GM23338 (cell line): ENCODE results near the gene SAMD10. TPM values are rescaled to one million over a fixed set of nuclear protein-coding genes. Genes with fewer than 3 reads are reported as not detected.

Experiments
- ATAC-seq: fragments of 200-7000 bp; cut with Tn5 transposase; 3 replicates; pipeline ENCODE4 v1.9.1; 2020
- DNase-seq: peaks from one replicate; pipeline ENCODE4 v3.0.0-alpha.2; 2015; ENCODE audit warnings: low spot score
- H2AFZ ChIP-seq: fragments of 200-600 bp; sonication (generic); 2 replicates; pipeline ENCODE4 v1.8.0; 2016; ENCODE audit warnings: antibody characterized with exemption, mild to moderate bottlenecking, moderate library complexity
- H3F3A ChIP-seq: fragments of 200-600 bp; sonication (generic); replicated peaks from 2 replicates; pipeline ENCODE4 v1.8.0; 2017; ENCODE audit warnings: antibody characterized with exemption, mixed run types, low read depth
- H3K27ac ChIP-seq: fragments of 200-600 bp; sonication (generic); 2 replicates; pipeline ENCODE4 v1.6.1; 2016; ENCODE audit warnings: low read depth
- H3K27me3 ChIP-seq: fragments of 200-600 bp; sonication (generic); 2 replicates; pipeline ENCODE4 v1.8.0; 2016; ENCODE audit warnings: mild to moderate bottlenecking, mixed run types, moderate library complexity; ENCODE audit not compliant: insufficient read depth
- H3K36me3 ChIP-seq: fragments of 200-600 bp; sonication (generic); 2 replicates; pipeline ENCODE4 v1.8.0; 2016; ENCODE audit warnings: mild to moderate bottlenecking; ENCODE audit not compliant: insufficient read depth
- H3K4me1 ChIP-seq: fragments of 200-600 bp; sonication (generic); 2 replicates; pipeline ENCODE4 v1.8.0; 2016; ENCODE audit warnings: mild to moderate bottlenecking, moderate library complexity; ENCODE audit not compliant: insufficient read depth
- H3K4me2 ChIP-seq: fragments of 200-600 bp; sonication (generic); 2 replicates; pipeline ENCODE4 v1.7.1; 2017; ENCODE audit warnings: mixed run types
- H3K4me3 ChIP-seq: fragments of 200-600 bp; sonication (generic); 2 replicates; pipeline ENCODE4 v1.6.1; 2016; ENCODE audit warnings: mixed run types
- H3K79me2 ChIP-seq: fragments of 200-600 bp; sonication (generic); replicated peaks from 2 replicates; pipeline ENCODE4 v1.8.0; 2017; ENCODE audit warnings: mild to moderate bottlenecking; ENCODE audit not compliant: insufficient read depth
- H3K9me2 ChIP-seq: fragments of 200-600 bp; sonication (generic); 2 replicates; pipeline ENCODE4 v1.8.0; 2017; ENCODE audit not compliant: insufficient read depth
- H4K20me1 ChIP-seq: fragments of 200-600 bp; sonication (generic); replicated peaks from 2 replicates; pipeline ENCODE4 v1.8.0; 2017; ENCODE audit warnings: mild to moderate bottlenecking; ENCODE audit not compliant: insufficient read depth
- H3K27ac Mint-ChIP-seq: 2 replicates; pipeline ENCODE4 v1.8.0; 2020; ENCODE audit warnings: inconsistent platforms, mild to moderate bottlenecking, moderate library complexity, mixed read lengths
- H3K27me3 Mint-ChIP-seq: 3 replicates; pipeline ENCODE4 v1.8.0; 2022; ENCODE audit warnings: low read depth, mild to moderate bottlenecking, moderate library complexity, mixed read lengths, inconsistent platforms; ENCODE audit not compliant: insufficient read depth, poor library complexity
- H3K36me3 Mint-ChIP-seq: 3 replicates; pipeline ENCODE4 v1.8.0; 2021; ENCODE audit warnings: low read depth, mild to moderate bottlenecking, inconsistent platforms, moderate library complexity, mixed read lengths
- H3K4me1 Mint-ChIP-seq: 3 replicates; pipeline ENCODE4 v1.8.0; 2020; ENCODE audit warnings: mild to moderate bottlenecking, inconsistent platforms, mixed read lengths
- H3K4me3 Mint-ChIP-seq: 3 replicates; pipeline ENCODE4 v1.8.0; 2021; ENCODE audit warnings: moderate library complexity, mild to moderate bottlenecking, inconsistent platforms, mixed read lengths
- H3K9me3 Mint-ChIP-seq: 3 replicates; pipeline ENCODE4 v1.8.0; 2020; ENCODE audit warnings: moderate library complexity, mild to moderate bottlenecking, inconsistent platforms, mixed read lengths
- CREB1 ChIP-seq: fragments of 250-450 bp; sonication (Bioruptor Pico); IDR thresholded peaks from 2 replicates; pipeline ENCODE4 v1.5.0; 2020; ENCODE audit warnings: low read depth, mild to moderate bottlenecking, moderate library complexity
- CTCF ChIP-seq, 2 experiments: fragments of 200-600 bp in 1 of 2; sonication (generic) in 1 of 2; conservative IDR thresholded peaks; 2 replicates each; pipeline versions ENCODE4 v1.5.1 to v1.6.1; 2016 to 2017; ENCODE audit warnings: antibody characterized with exemption in 2 of 2, low read depth in 2 of 2, mild to moderate bottlenecking in 2 of 2, moderate library complexity in 1 of 2
- ETS1 ChIP-seq: IDR thresholded peaks from 2 replicates; pipeline ENCODE4 v1.6.1; 2016; ENCODE audit warnings: antibody characterized with exemption
- EZH2 ChIP-seq: fragments of 200-600 bp; sonication (generic); IDR thresholded peaks from one replicate; pipeline ENCODE4 v1.8.0; 2017; ENCODE audit warnings: antibody characterized with exemption, mild to moderate bottlenecking, low read depth; ENCODE audit not compliant: unreplicated experiment
- JUNB ChIP-seq: IDR thresholded peaks from one replicate; pipeline ENCODE4 v1.6.1; 2016; ENCODE audit warnings: antibody characterized with exemption; ENCODE audit not compliant: unreplicated experiment
- REST ChIP-seq: IDR thresholded peaks from one replicate; pipeline ENCODE4 v1.6.1; 2018; ENCODE audit warnings: antibody characterized with exemption; ENCODE audit not compliant: unreplicated experiment
- STAT1 ChIP-seq: IDR thresholded peaks from one replicate; pipeline ENCODE4 v1.6.1; 2016; ENCODE audit warnings: antibody characterized with exemption; ENCODE audit not compliant: unreplicated experiment
- ZNF114 ChIP-seq: fragments of 250-450 bp; sonication (Bioruptor Pico); IDR thresholded peaks from 2 replicates; pipeline ENCODE4 v1.5.0; 2020; ENCODE audit warnings: mild to moderate bottlenecking, moderate library complexity
- ZNF331 ChIP-seq: fragments of 250-450 bp; sonication (Bioruptor Pico); IDR thresholded peaks from 2 replicates; pipeline ENCODE4 v1.5.0; 2020; ENCODE audit warnings: low read depth, mild to moderate bottlenecking, moderate library complexity
- ZNF462 ChIP-seq: fragments of 250-450 bp; sonication (Bioruptor Pico); IDR thresholded peaks from 2 replicates; pipeline ENCODE4 v1.5.0; 2020; ENCODE audit warnings: mild to moderate bottlenecking, moderate library complexity
- polyA plus RNA-seq: library from polyadenylated mRNA; unstranded; fragments of >200 nt; fragmentation: Nextera tagmentation; extraction: Ambion mirVana; gene quantifications from 2 replicates; pipeline ENCODE4 v1.2.1, GENCODE V29; 2016
- total RNA-seq: library from RNA; depleted of rRNA; stranded (reverse); fragments of >200 nt; shearing (Covaris generic); gene quantifications from 2 replicates; pipeline ENCODE4 v1.2.3, GENCODE V29; 2014

SAMD10 gene
- total and polyA plus RNA-seq, 2 experiments from 2014 or later: 2.1 to 7.3 TPM

- no peak for TF ChIP-seq ZNF462
- TF ChIP-seq STAT1: no peak
Measured at GRCh38 chr20:64027981-64028685, 48.7 kb upstream of the SAMD10 start (continued).

- peaks cover 84% of the 10 kb centered on the region for H3K36me3 Mint-ChIP-seq
- H3K9me3 Mint-ChIP-seq: no peaks in the 10 kb centered on the region
- H3K4me3 ChIP-seq: no peak overlapping the region
- H3K27me3 Mint-ChIP-seq: peaks cover 8% of the 10 kb centered on the region
- no peaks in the 10 kb centered on the region for H3K4me1 ChIP-seq
- H3K27ac ChIP-seq: no peak overlapping the region
- no peaks in the 10 kb centered on the region for H4K20me1 ChIP-seq
- no peaks in the 10 kb centered on the region for H3K79me2 ChIP-seq
- H3K27me3 ChIP-seq: no peaks in the 10 kb centered on the region
- peaks cover 5% of the 10 kb centered on the region; the same call in 1 of the 2 replicates for H3K36me3 ChIP-seq
- H2AFZ ChIP-seq: no peak overlapping the region
- DNase-seq (no peak), ATAC-seq (no peak)
- no peak overlapping the region for H3K4me2 ChIP-seq
- no peak overlapping the region for H3K4me3 Mint-ChIP-seq
- 0 out of 2 replicates have a peak, but pooled peaks cover 4% of the 10 kb centered on the region for H3F3A ChIP-seq
- no peak overlapping the region for H3K27ac Mint-ChIP-seq
- H3K9me2 ChIP-seq: no peaks in the 10 kb centered on the region
- no peaks in the 10 kb centered on the region; the same call in 2 of the 3 replicates for H3K4me1 Mint-ChIP-seq
- no peak for TF ChIP-seq ZNF114 (CRISPR knock-in tag)
- TF ChIP-seq ETS1: no peak
- no peak for TF ChIP-seq CREB1 (CRISPR knock-in tag)
- no peak for TF ChIP-seq CTCF (conservative IDR thresholded peaks at IDR 0.05; ENCODE audit: low read depth in 2 of 2)
- no peak for TF ChIP-seq JUNB
- TF ChIP-seq EZH2: no peak
- no peak for TF ChIP-seq STAT1
- no peak for TF ChIP-seq ZNF331 (CRISPR knock-in tag)
- TF ChIP-seq REST: no peak
Measured at GRCh38 chr20:64025826-64026412, 46.5 kb upstream of the SAMD10 start.
